ENCODE data around the gene PDGFD. TPM values are rescaled to one million over a fixed set of nuclear protein-coding genes. Genes with fewer than 3 reads are reported as not detected.

PDGFD gene
- total and polyA plus RNA-seq, 2 donors (not counting 3 experiments of a cell fraction or from before 2014, with no cell fraction given) = 6.3 to 13.1 TPM

- no peak for FAIRE-seq
- Histone ChIP-seq H3K4me1 (ENCODE audit: control insufficient read depth, extremely low read depth, insufficient read depth, low read length) (no peaks in the 10 kb centered on the region), H4K20me1 (replicated peaks; ENCODE audit: control insufficient read depth, extremely low read depth, insufficient read depth, low read length) (no peaks in the 10 kb centered on the region), H3K4me2 (ENCODE audit: insufficient read depth, low read length) (no peak overlapping the region), H3K9me3 (replicated peaks; ENCODE audit: control insufficient read depth, insufficient read depth, low read length) (no peaks in the 10 kb centered on the region), H3K27me3 (ENCODE audit: control insufficient read depth in 2 of 2, insufficient read depth in 2 of 2, low read length in 2 of 2) (no peaks in the 10 kb centered on the region), H2AFZ (ENCODE audit: low read depth, low read length) (no peak overlapping the region), H3K9ac (replicated peaks; ENCODE audit: extremely low read depth, insufficient read depth, low read length) (no peak overlapping the region), H3K4me3 (replicated peaks in 1 of 3; ENCODE audit: insufficient read depth in 1 of 3, low read depth in 1 of 3, low read length in 3 of 3) (no peak overlapping the region), H3K27ac (ENCODE audit: insufficient read depth, low read depth, low read length) (no peak overlapping the region), H3K79me2 (ENCODE audit: control insufficient read depth, insufficient read depth, low read length) (no peaks in the 10 kb centered on the region), H3K36me3 (ENCODE audit: control insufficient read depth in 2 of 2, extremely low read depth in 1 of 2, insufficient read depth in 2 of 2, low read length in 2 of 2) (no peaks in the 10 kb centered on the region), H3K9me1 (replicated peaks; ENCODE audit: control insufficient read depth, extremely low read depth, insufficient read depth, low read length) (no peaks in the 10 kb centered on the region)
- dilution Hi-C loops (cut with MboI; ENCODE audit: extremely low pct_ligation_motif_present, low sequenced_read_pairs) = no loop called here
- no peak for DNase-seq (ENCODE audit: low read depth, low spot score)
- ChIA-PET CTCF (no interaction called here), POLR2A (no interaction called here)
- TF ChIP-seq POLR2AphosphoS5 (IDR thresholded peaks at IDR 0.05; ENCODE audit: insufficient read depth, low read depth, low read length) (no peak), MAX (IDR thresholded peaks at IDR 0.05; ENCODE audit: insufficient read depth, insufficient read length) (no peak), JUN (IDR thresholded peaks at IDR 0.05; ENCODE audit: borderline replicate concordance, insufficient read depth, insufficient read length, low read depth) (no peak), POLR2A (IDR thresholded peaks at IDR 0.05; ENCODE audit: low read depth, low read length) (no peak), EZH2 (IDR thresholded peaks at IDR 0.05; ENCODE audit: borderline replicate concordance, low read depth, low read length, severe bottlenecking) (no peak), GATA2 (IDR thresholded peaks at IDR 0.05; ENCODE audit: insufficient read depth, insufficient read length, low read depth, low read length) (no peak), CTCF (IDR thresholded peaks at IDR 0.05; ENCODE audit: extremely low read depth in 1 of 2, insufficient read depth in 1 of 2, low read depth in 1 of 2, low read length in 2 of 2) (no peak), FOS (IDR thresholded peaks at IDR 0.05; ENCODE audit: borderline replicate concordance, insufficient read depth, low read length) (no peak), MYC (IDR thresholded peaks at IDR 0.05; ENCODE audit: low read depth, low read length) (no peak)
- intact Hi-C loops (cut with micrococcal nuclease) = no loop called here
- BruUV-seq (replicated peaks) = no TSS peak
These were observed 203.8 kb downstream of the PDGFD start for GRCh38 chr11:103960108-103960507.

All from endothelial cell of umbilical vein (primary cell).